Left forelimb (tissue), 1 donor: ENCODE results near the gene KLC1.

ENCODE experiments used
- DNase-seq: peaks from one replicate; pipeline ENCODE4 v3.0.0-alpha.2; 2018; ENCODE audit warnings: low spot score

KLC1 gene

DNA sequence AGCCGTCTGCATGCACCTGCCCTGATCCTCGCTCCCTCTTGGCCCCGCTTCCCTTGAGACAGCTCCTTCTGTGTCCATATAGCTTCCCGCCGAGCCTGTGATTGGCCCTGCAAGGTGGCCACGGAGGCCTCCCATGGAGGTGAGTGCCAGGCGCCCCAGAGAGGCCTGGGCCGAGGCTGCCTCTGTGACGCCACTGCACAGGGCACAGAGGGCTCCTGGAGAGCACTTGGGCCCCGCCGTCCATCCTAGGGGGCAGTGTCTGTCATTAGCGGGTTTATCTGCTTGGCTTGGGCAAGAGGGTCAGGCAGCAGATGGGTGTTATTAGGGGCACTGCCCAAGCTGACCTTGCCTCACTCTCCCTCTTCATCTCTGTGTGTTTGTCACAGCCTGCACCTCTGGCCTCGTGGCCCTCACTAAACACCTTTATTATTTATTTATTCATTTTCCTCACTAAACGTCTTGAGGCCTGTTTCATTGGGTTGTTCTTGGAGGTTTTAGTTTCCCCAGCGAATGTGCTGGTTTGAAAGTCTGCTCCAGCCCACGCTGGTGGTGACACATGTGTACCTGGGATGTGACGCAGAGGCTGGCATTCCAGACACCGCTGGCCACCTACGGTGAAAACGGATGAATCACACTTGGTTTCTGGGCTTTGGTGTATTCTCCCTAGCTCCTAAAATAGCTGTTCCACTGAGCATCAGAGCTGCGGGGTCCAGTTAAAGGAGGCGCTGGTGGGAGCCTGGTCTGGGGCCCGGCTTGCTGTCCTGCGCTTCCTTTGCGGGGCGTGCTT, 92.5 kb downstream of the KLC1 start:
- DNase-seq, result no peak

DNA sequence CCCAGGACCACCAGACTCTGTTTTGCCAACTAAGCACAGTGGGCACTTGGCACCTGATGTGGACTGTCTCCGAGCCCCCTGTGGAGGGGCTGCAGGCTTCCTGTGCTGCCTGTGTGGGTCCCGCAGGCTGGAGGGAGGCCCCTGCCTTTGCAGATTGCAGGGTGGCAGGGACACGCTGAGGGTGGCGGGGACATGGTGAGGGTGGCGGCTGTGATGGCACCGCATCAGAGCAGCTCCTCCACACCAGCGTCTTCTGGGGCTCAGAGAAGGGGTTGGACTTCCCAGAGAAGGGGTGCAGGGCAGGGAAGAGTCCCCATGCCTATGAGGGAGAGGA, 94.7 kb downstream of the KLC1 start:
- no peak for DNase-seq

DNA sequence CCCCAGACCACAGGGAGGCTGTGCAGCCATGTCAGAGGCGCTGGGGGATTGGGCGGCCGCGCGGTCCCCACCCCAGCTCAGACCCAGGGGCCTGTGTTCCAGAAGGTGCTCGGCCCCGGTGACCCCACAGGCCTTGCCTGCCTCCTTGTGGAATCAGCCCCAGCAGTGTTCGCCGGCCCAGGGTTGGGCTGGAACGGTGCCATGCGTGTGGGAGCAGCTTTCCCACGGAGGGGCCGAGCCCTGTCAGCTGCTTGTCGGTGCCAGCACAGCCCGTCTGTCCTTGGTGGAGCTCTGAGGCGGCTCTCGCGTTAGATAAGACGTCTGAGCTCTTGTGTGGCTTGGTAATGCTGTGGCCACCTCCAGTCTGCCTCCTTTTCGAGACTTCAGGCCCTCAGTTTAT, 95.1 kb downstream of the KLC1 start:
- DNase-seq, result no peak

DNA sequence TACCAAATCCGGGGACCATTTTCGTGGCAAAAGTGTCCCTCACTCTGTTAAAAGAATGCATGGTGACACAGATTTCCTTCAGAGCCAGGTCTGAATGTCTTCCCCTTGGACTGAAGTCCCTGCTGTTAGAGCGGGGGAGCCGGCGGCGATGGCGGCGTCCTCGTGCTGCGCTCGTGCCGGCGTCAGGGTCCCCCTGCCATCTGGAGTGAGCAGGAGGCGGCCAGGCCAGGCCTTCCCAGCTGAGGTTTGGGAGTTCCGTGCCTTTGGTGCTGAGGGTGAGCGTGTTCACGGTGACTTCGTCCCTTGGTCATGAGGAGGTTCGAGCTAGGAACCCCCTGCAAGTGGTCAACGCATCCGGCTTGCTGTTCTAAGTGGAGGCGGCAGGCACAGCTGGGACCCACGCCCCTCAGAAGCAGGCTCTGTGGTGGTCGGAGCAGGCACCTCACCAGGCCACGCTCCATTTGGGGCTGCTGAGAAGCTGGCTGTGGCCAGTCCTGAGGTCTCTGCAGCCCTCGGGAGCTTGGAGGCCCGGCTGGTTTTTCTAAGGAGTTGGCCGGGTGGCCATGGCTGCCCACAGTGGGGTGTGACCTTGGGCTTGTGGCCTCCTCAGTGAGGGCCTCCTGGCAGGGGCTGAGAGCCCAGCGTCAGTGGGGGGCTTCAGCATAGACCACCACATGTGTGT, 96.1 kb downstream of the KLC1 start:
- no peak for DNase-seq

DNA sequence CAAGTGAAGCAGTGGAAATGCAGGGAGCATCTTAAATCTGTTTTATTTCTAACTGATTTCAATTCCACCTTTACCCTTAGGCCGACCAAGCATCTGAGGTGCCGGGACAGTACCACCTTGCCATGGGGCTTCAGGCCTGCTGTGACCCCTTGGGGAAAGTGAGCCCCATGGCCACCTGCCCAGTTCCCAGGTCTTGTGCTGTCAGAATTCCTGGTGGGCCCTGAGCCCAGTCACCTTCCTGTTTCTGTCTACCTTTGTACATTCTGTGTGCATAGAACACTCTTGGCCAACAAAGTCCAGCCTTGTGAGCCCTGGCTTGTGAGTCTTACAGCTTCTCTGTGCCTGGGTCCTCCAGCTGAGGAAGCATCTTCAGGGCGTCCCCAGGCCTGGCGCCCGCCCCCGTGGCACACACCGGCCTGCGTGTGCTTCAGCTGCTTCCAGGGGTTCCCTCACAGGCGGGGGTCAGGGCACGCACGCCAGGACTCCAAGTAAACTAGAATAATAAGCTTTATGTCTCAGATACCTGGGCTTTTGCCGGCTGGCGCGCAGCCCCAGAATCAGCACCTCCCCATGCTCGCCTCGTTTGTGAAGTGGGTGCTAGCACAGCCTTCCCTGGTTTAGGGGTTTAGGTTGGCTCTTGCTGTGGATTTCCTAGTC, 96.9 kb downstream of the KLC1 start:
- no peak for DNase-seq

DNA sequence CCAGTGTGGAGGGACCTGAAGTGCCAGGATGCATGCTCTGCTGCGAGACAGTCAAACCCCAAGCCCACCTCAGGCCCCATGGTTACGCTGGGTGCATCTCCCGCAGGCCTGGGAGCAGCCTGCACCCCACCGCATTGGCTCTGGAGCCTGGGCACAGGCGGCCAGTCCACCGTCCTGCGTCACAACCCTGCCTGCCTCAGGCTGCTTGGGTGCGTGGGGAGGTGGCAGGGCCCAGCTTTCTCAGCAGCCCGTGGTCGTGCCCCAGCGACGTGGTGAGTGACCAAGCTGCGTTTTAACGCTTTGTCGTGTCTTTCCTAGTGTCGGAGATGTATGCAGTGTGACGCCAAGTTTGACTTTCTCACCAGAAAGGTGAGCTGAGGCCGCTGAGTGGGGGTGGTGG, 97.5 kb downstream of the KLC1 start:
- DNase-seq, result no peak

DNA sequence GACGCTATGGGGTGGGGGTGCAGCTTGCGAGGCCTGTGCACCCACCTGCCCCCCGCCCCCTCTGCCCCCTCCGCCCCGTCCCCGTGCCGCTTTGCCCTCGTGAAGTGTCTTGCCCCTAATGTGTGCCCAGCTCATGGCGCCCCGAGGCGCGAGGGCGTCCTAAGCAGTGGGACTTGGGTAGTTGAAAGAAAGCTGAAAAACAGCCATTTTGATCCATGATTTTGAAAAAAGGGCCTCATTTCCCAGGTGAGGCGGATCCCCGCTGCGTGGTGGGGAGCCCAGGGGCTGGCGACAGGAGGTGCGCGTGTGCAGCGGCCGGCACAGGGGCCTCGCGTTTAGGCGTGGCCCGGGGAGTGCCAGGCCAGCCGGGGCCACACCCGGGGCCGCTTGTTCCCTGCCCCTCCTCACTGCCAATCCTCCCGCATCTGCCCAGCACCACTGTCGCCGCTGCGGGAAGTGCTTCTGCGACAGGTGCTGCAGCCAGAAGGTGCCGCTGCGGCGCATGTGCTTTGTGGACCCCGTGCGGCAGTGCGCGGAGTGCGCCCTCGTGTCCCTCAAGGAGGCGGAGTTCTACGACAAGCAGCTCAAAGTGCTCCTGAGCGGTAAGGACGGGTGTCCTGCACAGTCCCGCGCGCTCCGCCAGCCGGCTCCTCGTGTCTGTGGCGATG, 98.4 kb downstream of the KLC1 start:
- DNase-seq, result no peak

DNA sequence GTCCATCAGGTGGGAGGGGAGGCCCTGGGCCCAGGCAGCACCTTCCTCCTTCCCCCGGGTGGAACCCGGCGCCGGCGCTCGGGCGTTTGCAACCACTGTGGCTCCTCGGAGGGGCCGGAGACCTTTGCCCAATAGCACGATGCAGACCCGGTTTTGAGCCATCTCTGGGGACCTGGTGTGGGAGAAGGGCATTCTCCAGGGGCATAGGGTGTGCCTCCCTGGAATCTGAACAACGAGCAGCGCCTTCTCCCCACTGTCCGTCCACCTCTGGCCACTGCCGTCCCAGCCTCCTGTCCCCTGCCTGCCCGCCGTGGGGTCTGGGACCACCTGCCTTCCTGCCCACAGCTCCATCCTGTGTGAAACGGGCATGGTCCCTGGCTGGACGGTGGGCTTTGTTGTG, 99.1 kb downstream of the KLC1 start:
- DNase-seq, result no peak

DNA sequence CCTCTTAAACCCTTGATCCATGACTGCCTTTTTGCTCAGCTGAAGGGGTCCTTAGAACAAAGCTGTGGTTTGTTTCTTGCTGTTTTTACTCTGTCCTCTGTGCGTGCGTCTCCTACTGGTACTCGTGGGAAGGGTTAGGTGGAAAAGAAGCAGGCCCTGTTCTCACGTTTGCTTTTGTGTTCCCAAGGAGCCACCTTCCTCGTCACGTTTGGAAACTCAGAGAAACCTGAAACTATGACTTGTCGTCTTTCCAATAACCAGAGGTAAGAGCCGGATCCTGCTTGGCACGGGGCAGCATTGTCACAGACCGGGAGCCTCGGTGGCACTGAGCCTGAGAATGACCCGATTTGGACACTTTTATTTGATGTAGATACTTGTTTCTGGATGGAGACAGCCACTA, 99.7 kb downstream of the KLC1 start:
- no peak for DNase-seq

DNA sequence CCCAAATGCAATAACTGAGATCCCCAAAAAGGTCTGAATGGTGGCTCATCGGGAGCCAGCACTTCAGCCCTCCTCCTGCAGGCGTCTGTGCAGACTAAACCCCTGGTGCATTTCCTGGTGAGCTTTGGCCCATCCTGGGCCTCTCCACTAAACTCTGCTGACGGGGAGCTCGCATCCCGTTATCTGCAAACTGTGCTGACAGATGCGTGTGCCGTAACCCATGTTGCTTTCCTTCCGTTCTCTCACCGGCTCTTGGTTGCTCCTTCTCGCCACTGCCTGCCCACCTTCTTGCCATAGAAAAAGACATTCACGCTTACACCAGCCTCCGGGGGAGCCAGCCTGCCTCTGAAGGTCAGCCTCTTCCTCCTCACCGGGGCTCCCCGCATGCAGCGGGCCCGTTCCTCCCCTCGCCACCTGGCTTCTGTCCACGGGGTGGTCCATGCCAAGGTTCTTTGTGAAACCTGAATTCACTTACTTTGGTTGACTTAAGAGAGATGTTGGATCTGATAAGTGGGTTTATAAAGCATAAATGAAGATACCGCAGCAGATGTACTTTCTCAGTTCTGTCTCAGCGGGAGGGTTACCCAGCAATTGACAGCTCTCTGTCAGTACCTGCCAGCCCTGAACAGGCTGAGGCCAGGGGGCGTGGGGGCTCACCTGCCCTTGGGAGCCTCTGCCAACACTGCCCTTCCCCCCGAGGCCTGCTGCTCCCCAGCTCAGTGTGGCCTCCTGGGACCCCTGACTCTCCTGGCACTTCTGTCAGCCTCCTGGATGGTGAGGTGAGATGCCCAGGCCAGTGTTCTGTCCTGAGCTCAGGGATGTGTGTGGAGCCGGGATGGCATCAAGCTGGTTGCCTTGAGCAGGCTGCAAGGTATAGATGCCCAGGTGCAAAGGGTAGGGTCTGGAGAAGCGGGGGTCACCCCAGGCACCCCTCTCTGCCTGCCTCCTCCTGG, 100.8 kb downstream of the KLC1 start:
- no peak for DNase-seq

DNA sequence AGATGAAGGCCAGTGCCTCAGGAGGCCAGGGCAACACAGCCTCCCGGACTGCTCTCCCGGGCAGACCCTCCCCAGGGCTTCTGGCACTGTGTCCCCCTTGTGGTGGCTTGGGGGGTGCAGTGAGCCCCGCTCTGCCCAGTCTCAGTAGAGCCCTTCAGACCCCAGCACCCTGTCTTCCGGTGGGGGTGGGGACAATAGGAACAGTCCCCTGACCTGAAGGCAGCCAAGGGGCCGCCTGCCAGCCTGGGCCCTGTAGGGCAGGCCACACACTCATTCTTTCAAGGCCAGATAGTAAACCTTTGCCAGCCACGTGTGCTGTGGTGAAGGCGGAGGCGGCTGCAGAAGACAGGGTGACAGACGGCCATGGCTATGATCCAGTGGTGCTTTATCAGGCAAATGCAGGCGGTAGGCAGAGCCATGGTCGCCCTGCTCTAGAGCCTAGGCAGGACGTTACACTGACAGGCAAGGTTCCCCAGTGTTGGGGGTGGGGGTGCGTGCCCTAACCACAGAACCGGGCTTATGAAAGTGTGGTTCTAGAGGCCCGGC, 101.6 kb downstream of the KLC1 start:
- no peak for DNase-seq

DNA sequence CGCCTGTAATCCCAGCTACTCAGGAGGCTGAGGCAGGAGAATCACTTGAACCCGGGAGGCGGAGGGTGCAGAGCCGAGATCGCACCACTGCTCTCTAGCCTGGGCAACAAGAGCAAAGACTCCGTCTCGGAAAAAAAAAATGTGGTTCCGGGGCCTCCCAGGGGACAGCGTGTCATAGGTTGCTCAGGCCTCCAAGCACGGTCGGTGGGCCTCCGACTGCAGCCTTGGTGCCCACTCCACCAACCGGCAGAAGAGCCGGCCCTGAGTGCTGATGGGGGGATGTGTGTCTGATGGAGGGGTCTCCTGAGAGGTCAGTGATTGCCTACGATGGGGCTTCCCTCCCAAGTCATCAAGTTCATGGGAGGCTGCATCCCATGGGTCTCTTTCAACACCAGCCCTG, 102.5 kb downstream of the KLC1 start:
- DNase-seq, result no peak

DNA sequence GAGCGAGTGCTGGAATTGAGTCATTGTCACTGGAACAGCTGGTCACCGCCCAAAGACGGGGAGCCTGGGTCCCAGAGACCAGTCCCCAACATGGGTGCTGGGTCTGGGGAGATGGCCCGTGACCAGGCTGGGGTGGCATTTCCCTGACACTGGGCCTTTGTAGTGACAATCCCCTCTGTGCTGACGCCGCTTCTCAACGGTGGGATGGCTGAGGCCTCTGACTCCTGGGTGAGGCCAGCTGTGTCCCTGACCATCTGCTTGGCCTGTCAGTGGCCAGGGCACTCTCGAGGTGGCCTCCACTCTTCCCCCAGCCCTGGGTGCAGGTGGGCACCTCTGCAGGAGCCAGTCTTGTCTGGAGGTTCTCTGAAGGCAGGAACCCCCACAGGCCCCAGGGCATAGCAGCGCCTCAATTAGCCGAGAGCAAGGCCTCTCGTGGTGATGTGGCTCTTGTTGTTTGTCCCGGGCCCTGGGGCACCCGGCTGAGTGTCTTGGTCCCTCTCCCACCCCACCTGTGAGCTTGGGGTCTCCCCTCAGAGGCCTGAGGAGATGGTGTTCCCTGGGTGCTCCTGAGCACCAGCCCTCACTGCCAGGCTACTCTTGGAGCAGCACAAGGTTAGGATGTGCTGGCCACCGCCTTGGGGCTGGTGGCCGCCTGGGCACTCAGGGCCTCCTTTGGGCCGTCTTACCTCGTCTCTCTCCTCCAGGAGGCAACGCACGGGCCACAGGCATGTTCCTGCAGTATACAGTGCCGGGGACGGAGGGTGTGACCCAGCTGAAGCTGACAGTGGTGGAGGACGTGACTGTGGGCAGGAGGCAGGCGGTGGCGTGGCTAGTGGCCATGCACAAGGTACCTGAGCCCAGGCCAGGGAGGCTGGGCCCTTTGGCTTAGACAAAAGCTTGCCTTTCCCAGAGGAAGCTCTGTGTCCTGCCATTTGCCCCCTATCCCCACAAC, 103.2 kb downstream of the KLC1 start:
- DNase-seq, result no peak

DNA sequence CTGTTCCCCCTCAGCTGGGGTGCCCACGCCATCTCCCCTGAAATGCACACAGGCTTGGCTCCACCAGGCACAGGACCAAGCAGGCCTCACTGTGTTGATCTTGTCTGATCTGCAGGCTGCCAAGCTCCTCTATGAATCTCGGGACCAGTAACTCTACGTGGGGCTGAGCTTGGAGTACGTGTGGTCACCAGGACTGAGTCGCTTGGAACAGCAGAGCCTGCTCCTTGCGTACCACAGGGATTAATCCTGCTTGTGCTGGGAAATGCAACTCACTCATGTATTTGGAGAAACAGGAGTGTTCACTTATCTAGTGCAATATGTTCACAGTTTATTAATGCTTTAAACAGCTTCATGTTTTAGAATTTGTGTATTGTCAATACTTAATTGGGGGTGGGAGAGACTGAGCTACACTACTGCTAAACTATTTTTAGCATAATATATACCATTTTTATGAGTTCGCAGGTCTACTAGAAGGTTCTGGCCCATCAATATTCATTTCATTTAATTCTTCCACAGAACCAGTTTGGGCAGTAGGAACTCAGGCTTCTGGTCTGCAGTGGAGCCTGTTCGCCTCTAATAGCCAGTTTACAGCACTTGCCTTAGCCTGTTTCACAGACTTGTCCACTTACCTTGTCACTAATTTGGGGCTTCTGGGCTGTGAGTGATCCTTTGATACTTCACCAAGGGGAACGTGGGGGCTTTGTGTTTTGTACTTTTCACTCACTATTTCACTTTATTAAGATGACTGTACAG, 104.0 kb downstream of the KLC1 start:
- no peak for DNase-seq

DNA sequence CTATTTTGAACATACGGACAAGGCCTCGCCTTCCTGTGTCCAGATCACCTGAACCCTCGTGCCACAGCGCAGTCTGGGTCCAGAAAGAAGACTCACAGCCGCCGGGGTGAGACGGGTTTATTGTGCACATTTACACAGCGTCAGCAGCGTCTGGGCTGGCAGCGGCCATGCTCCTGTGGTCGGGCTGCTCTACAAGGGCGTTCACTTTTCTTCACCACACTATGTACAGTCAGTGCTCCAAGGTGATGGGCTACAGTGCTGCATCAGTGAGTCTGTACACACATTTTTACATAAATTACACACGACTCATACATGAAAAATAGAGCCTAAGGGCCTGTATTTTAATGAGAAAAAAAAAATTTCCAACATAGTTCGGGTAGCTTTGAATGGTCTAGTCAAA, 104.6 kb downstream of the KLC1 start:
- no peak for DNase-seq

DNA sequence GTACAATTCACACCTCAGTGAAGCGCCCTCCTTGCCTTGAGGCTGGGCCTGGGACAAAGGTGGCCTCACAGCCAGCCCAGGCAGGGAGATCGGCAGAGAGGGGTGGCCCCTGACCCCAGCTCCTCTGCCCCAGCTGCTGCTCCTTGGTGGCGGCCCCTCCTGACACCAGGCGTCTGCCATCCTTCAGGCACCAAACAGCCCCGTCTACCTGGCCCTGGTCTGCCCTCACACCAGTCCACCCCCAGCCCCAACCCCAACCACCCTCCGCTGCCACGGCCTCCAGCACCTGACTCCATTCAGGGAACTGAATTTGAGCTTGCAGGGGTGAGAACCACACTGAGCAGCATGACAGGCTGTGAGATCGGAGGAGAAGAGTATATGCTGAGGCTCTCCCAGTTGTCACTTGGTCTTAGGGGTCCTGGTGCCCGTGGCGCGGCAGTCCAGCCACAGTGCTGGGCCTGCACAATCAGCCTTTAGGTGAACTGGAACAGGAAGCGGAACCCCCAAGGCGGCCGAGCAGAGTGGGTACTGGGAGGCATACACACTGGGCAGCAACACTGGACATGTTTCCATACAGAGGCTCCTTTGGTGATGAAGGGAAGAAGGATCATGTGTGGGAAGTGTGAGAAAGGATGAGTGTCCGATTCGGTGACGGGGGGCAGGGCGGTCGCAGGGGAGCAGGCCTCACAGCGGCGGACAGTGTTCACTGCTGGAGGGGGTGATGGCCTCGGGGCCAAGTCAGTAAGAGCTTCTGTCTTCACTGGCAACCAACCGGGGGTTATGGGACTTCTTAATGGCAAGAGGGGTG, 105.3 kb downstream of the KLC1 start:
- DNase-seq, result no peak

DNA sequence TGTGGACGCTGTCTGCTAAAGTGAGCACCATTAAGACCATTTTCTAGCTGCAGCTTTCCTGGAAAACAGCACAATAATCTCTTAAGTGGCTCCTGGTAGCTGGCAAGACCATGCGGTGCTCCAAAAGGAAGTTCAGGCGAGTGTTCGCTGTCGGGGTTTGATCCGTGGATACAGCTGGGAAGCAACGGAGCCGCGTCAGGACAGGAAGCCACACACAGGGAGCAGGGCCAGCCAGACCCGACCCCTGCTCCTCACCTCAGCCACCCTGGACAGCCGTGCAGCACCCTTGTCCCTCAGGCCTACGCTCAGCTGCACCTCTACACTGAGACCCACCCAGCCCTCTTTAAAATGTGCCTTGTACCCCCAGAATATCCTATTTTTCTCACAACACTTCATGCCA, 106.0 kb downstream of the KLC1 start:
- peak; percentile 60 for DNase-seq

DNA sequence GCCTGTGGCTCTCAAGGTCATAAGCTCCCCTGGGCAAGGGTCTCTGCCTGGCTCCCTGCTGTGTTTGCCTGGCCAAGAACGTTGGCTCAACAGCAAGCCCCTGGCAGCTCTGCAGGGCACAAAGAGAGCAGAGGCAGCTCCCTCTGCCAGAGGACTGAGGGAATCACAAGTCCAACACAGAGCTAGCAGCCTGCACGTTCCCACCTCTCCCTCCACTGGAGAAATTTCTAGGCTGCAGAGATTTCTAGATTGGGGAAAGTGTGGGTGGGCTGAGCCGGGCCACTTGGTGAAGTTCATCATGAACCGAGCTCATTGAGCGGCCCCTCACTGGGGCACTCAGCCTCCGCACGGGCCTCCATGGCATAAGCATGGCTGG, 106.4 kb downstream of the KLC1 start:
- DNase-seq, result peak; percentile 48
